Measurements from ENCODE around the gene KASH5.

Gene KASH5

GRCh38 chr19:49396738-49397505 lies 8.9 kb downstream of the KASH5 start:
- no peak for DNase-seq

DNA sequence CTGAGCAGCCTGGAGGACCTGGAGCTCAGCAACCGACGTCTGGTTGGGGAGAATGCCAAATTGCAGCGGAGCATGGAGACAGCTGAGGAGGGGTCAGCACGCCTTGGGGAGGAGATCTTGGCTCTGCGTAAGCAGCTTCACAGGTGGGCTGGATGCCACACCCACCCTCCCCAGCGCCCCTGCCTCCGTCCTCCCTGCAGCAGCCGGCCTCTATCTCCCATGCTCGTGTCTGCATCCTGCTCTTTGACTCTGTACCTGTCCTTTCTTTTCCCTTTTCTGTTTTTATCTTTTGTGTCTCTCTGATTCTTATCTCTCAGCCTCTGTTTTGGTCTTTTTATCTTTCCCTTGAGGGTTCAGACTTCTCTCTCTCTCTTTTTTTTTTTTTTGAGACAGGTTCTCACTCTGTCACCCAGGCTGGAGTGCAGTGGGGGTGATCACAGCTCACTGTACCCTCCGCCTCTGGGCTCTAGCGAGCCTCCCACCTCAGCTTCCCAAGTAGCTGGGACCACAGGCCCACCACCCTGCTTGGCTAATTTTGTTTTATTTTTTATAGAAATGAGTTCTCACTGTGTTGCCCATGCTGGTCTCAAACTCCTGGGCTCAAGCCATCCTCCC lies 10.1 kb downstream of the KASH5 start:
- DNase-seq = no peak

GRCh38 chr19:49398931-49399330 lies 10.9 kb downstream of the KASH5 start:
- no peak for DNase-seq

DNA sequence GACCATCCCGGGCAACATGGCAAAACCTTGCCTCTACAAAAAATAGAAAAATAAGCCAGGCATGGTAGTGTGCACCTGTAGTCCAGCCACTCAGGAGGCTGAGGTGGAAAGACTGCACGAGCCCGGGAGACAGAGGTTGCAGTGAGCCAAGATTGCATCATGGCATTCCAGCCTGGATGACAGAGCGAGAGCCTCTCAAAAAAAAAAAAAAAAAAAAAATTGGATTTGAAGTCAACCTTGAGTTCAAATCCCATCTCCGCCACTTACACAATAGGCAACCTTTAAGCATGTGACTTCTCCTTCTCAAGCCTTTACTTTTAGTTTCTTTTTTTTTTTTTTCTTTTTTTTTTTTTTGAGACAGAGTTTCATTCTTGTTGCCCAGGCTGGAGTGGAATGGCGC lies 12.0 kb downstream of the KASH5 start:
- DNase-seq = peak; percentile 18

- peak; percentile 31 for DNase-seq
These were observed 15.5 kb downstream of the KASH5 start for GRCh38 chr19:49403404-49404187.

- no peak for DNase-seq
These were observed 19.0 kb downstream of the KASH5 start for GRCh38 chr19:49407079-49407478.

DNA sequence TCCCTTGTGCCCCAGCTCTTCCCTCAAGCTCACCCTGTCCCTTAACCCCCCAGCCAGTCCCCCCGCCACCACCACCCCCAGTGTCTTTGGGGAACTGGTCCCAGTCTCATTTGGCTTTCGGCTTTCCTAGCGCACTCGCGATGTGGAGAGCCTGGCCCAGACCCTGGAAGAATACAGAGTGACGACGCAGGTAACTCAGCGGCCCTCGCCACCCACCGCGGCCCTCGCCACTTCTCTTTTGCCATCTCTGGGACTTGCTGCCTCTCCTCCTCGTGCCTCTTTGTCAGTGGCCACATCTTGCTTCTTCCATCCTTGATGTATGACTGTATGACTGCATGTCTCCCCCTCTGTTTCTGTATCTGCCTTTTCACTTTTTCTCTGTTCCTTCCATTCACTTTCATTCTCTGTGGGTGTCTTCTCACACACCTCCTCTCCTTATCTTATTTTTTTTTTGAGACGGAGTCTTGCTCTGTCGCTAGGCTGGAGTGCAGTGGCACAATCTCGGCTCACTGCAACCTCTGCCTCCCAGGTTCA lies 19.5 kb downstream of the KASH5 start:
- no peak for DNase-seq

DNA sequence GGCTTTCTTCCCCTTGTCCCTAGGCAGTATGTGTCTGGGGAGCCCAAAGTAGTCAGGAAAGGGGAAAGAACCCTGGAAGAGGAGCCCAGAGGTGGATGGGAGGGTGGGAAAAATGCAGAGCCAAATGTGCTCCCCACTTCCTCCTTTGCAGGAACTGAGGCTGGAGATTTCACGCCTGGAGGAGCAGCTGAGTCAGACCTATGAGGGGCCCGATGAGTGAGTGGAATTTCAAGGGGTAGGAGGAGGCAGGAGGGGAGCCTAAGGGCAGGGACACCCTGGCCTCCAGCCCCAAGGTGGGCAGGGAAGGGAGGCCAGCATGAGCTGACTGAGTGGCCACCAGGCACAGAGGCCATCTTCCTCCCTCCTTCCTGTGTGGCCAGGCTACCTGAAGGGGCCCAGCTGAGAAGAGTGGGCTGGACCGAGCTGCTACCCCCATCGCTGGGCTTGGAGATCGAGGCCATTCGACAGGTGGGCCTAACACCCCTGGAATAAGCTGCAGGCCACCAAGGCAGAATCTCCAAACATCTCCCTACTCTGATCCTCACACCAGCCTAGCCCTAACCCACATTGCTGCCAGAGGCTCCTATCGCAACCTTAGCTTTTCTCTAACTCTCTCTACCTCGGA lies 20.9 kb downstream of the KASH5 start:
- DNase-seq = peak; percentile 9

DNA sequence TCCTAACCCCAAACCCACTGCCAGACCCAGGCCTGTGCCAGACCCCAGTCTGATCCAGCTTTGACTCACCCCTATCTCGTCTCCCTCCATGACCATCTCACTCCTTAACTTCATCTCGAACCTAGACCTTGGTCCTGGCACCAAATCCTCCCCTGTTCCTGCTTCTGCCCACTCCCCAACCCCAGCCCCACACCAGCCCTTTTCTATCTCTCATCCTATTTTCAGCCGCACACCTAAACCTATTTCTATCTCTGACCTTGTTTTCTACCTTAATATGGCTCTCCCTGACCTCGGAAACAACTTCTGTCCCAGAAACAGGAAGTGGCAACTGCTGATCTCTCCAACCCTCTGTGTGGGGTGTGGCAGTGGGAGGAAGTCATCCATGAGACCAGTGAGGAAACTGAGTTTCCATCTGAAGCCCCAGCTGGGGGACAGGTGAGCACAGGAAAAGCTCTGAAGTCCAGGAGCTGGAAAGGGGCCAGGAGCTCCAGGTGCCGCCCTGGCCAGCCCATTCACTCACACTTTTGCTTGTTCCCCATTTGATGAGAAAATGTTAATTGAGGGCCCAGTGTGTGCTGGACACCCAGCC lies 21.5 kb downstream of the KASH5 start:
- DNase-seq = no peak

- no peak for DNase-seq
These were observed 23.8 kb downstream of the KASH5 start for GRCh38 chr19:49411681-49412326.

GRCh38 chr19:49413348-49413747 lies 25.3 kb downstream of the KASH5 start:
- DNase-seq = peak; percentile 49

DNA sequence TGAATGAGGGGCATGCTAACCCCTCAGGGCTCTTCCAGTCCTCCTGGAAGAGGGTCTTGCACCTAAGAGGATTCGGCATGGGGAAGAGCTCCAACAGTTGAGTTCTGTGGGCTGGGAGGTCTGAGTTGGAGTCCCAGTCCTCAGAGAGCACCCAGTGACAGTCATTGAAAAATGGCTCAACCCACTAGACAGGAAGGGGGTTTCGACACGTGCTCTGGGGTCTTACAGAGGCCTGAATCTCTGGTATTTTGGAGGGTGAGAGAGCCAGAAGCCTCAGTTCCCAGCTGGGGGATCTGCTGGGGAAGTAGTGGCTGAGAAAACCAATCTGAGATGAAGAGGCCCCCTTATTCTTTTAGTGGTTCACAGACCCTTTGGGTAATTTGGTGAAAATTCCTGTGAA lies 26.2 kb downstream of the KASH5 start:
- no peak for DNase-seq

- no peak for DNase-seq
These were observed 27.2 kb downstream of the KASH5 start for GRCh38 chr19:49415102-49415809.

DNA sequence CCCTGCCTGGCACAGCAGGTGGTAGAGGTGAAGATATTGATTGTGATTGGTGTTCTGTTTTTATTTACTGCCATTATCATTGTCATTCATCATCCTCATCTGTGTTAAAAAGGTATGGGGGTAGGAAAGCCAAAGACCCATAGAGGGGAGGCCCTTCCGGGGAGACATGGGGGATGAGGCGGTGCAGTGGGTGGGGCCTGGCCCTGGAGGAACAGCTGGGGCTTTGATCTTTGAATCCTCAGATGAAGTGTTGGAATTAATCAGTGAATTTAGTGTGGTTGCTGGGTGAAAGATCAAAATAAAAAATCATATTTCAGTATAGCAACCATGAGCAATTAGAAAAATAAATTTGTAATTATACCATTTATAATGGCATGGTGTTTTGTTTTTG lies 27.8 kb downstream of the KASH5 start:
- DNase-seq = no peak

DNA sequence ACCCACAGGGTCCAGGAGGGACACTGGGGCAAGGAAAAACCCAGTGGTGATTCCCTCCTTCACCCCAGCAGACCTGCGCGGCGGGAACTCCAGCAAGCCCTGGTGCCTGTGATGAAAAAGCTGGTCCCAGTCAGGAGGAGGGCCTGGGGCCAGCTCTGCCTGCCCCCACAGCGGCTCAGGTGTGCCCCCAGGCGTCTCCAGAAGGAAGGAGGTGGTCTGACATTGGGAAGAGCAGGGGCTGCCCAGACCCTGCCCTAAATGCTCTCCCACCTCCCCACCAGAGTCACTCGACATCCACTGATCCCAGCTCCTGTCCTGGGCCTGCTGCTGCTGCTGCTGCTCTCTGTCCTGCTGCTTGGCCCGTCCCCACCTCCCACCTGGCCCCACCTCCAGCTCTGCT lies 29.0 kb downstream of the KASH5 start:
- no peak for DNase-seq

GRCh38 chr19:49418511-49418910 lies 30.5 kb downstream of the KASH5 start:
- DNase-seq = no peak

GRCh38 chr19:49419173-49419572 lies 31.1 kb downstream of the KASH5 start:
- DNase-seq = no peak

DNA sequence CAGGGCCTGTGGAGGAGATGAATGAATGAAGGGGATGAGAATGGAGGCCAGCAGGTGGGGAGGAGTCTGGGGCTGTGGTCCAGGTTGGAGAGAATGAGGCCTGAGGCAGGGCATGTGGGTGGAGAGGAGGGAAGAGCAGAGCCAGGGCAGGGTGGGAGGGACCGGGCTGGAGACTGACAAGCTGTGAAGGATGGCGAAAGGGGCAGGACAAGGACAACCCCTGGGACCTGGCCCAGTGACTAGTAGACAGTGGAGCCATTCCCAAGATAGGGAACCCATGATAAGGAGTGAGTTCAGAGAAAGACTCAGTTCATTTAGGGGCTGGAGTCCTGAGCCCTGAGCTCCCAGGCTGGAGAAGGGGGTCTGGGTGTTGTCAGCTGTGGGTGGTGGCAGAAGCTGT lies 32.2 kb downstream of the KASH5 start:
- DNase-seq = no peak

GRCh38 chr19:49421039-49421877 lies 33.2 kb downstream of the KASH5 start:
- DNase-seq = peak; percentile 24

- no peak for DNase-seq
These were observed 33.8 kb downstream of the KASH5 start for GRCh38 chr19:49421878-49422202.
